IMR-90 (cell line): ENCODE data around the gene CHRNB4. TPM values are rescaled to one million over a fixed set of nuclear protein-coding genes. Genes with fewer than 3 reads are reported as not detected.

Experiments used
- ATAC-seq: fragments of 200-7000 bp; cut with Tn5 transposase; 2 replicates; pipeline ENCODE4 v1.9.1; 2020; ENCODE audit warnings: low read depth, mild to moderate bottlenecking, moderate library complexity
- BruUV-seq: library from RNA; stranded (reverse); fragments of 400-500 nt; replicated peaks from 2 replicates; lab custom pipeline; 2021; lab: Mats Ljungman, UMichigan
- CTCF ChIA-PET: fragments of 300-600 bp; formaldehyde crosslinking; extraction: SDS; loops from one replicate; lab custom pipeline; 2021; ENCODE audit warnings: antibody characterized with exemption; lab: Yijun Ruan, JAX
- POLR2A ChIA-PET: fragments of 300-600 bp; sonication (Branson Sonifier 250); formaldehyde crosslinking; loops from one replicate; lab custom pipeline; 2022; ENCODE audit warnings: antibody characterized with exemption; ENCODE audit not compliant: unreplicated experiment; lab: Charles Lee
- DNase-seq: peaks from one replicate; pipeline ENCODE4 v3.0.0; 2013
- H2AFZ ChIP-seq: replicated peaks from 2 replicates; pipeline ENCODE3; 2013; ENCODE audit warnings: low read length, mild to moderate bottlenecking; ENCODE audit not compliant: poor library complexity
- H2AK5ac ChIP-seq: 2 replicates; pipeline ENCODE4 v1.6.1; 2013; ENCODE audit warnings: low read depth, low read length, inconsistent platforms
- H2AK9ac ChIP-seq: replicated peaks from 2 replicates; pipeline ENCODE3; 2013; ENCODE audit warnings: mild to moderate bottlenecking, low read depth, low read length, moderate library complexity; ENCODE audit not compliant: poor library complexity
- H2BK120ac ChIP-seq: 2 replicates; pipeline ENCODE4 v1.6.1; 2013; ENCODE audit warnings: low read depth, low read length, inconsistent platforms
- H2BK15ac ChIP-seq: 3 replicates; pipeline ENCODE4 v1.6.1; 2013; ENCODE audit warnings: low read depth, low read length, inconsistent platforms
- H2BK20ac ChIP-seq: 2 replicates; pipeline ENCODE4 v1.6.1; 2013; ENCODE audit warnings: low read depth, mild to moderate bottlenecking, inconsistent platforms, low read length, moderate library complexity
- H2BK5ac ChIP-seq: 2 replicates; pipeline ENCODE4 v1.6.1; 2013; ENCODE audit warnings: mild to moderate bottlenecking, low read depth, low read length, inconsistent platforms; ENCODE audit not compliant: poor library complexity, severe bottlenecking
- H3K14ac ChIP-seq: replicated peaks from 2 replicates; pipeline ENCODE4 v1.6.1; 2013; ENCODE audit warnings: low read depth, low read length, inconsistent platforms
- H3K18ac ChIP-seq: 2 replicates; pipeline ENCODE4 v1.6.1; 2013; ENCODE audit warnings: low read depth, low read length, control low read depth
- H3K23ac ChIP-seq: 2 replicates; pipeline ENCODE4 v1.6.1; 2013; ENCODE audit warnings: low read depth, low read length, inconsistent platforms
- H3K27ac ChIP-seq: 2 replicates; pipeline ENCODE4 v1.5.1; 2013; ENCODE audit warnings: mild to moderate bottlenecking, control low read depth, low read length; ENCODE audit not compliant: insufficient read depth
- H3K27me3 ChIP-seq: 2 replicates; pipeline ENCODE4 v1.6.1; 2013; ENCODE audit warnings: low read length; ENCODE audit not compliant: control insufficient read depth, insufficient read depth
- H3K36me3 ChIP-seq: 2 replicates; pipeline ENCODE4 v1.6.1; 2013; ENCODE audit warnings: low read length, mixed read lengths; ENCODE audit not compliant: control insufficient read depth, insufficient read depth
- H3K4ac ChIP-seq: 2 replicates; pipeline ENCODE4 v1.6.1; 2013; ENCODE audit warnings: low read depth, low read length, inconsistent platforms
- H3K4me1 ChIP-seq: 2 replicates; pipeline ENCODE4 v1.6.1; 2013; ENCODE audit warnings: low read length, mixed read lengths; ENCODE audit not compliant: control insufficient read depth, insufficient read depth
- H3K4me2 ChIP-seq: 2 replicates; pipeline ENCODE4 v1.6.1; 2013; ENCODE audit warnings: low read depth, mild to moderate bottlenecking, control low read depth, low read length, moderate library complexity
- H3K4me3 ChIP-seq: 2 replicates; pipeline ENCODE4 v1.5.1; 2013; ENCODE audit warnings: low read depth, mild to moderate bottlenecking, control low read depth, low read length, moderate library complexity; ENCODE audit not compliant: insufficient read depth
- H3K56ac ChIP-seq: 2 replicates; pipeline ENCODE4 v1.6.1; 2013; ENCODE audit warnings: low read length, inconsistent platforms; ENCODE audit not compliant: insufficient read depth; ENCODE audit errors: extremely low read depth
- H3K79me1 ChIP-seq, 2 experiments: 2 replicates each; pipeline ENCODE4 v1.6.1; 2013; ENCODE audit warnings: low read length in 2 of 2, inconsistent platforms in 1 of 2, low read depth in 1 of 2
- H3K9ac ChIP-seq: 2 replicates; pipeline ENCODE4 v1.6.1; 2013; ENCODE audit warnings: low read depth, low read length, control low read depth
- H3K9me1 ChIP-seq: 2 replicates; pipeline ENCODE4 v1.6.1; 2013; ENCODE audit warnings: low read length, inconsistent platforms; ENCODE audit not compliant: insufficient read depth
- H3K9me3 ChIP-seq: 2 replicates; pipeline ENCODE4 v1.6.1; 2013; ENCODE audit warnings: low read length; ENCODE audit not compliant: control insufficient read depth, insufficient read depth
- H4K20me1 ChIP-seq: 2 replicates; pipeline ENCODE4 v1.6.1; 2013; ENCODE audit warnings: low read length, inconsistent platforms; ENCODE audit not compliant: insufficient read depth
- H4K5ac ChIP-seq: 2 replicates; pipeline ENCODE4 v1.6.1; 2013; ENCODE audit warnings: mild to moderate bottlenecking, low read depth, low read length, control low read depth
- H4K8ac ChIP-seq, 2 experiments: 2 replicates each; pipeline ENCODE4 v1.6.1; 2013; ENCODE audit warnings: low read depth in 2 of 2, low read length in 2 of 2, control low read depth in 1 of 2, inconsistent platforms in 1 of 2
- H4K91ac ChIP-seq: 2 replicates; pipeline ENCODE4 v1.6.1; 2013; ENCODE audit warnings: low read depth, low read length, inconsistent platforms; ENCODE audit not compliant: insufficient read depth
- BHLHE40 ChIP-seq: fragments of 150-350 bp; IDR thresholded peaks from 2 replicates; pipeline ENCODE4 v1.6.1; 2016; ENCODE audit warnings: mild to moderate bottlenecking, low read depth, low read length
- CEBPB ChIP-seq: IDR thresholded peaks from 2 replicates; pipeline ENCODE4 v1.6.1; 2012; ENCODE audit warnings: low read depth, low read length, improper control_type of control experiment
- CHD1 ChIP-seq: IDR thresholded peaks from 2 replicates; pipeline ENCODE4 v1.6.1; 2012; ENCODE audit warnings: low read depth, low read length, improper control_type of control experiment
- FOS ChIP-seq: fragments of 150-350 bp; IDR thresholded peaks from 2 replicates; pipeline ENCODE4 v1.6.1; 2016; ENCODE audit warnings: low read depth, low read length
- MAFK ChIP-seq: IDR thresholded peaks from 2 replicates; pipeline ENCODE4 v1.6.1; 2012; ENCODE audit warnings: low read depth, low read length, improper control_type of control experiment
- MAZ ChIP-seq: IDR thresholded peaks from 2 replicates; pipeline ENCODE4 v1.6.1; 2012; ENCODE audit warnings: low read depth, mild to moderate bottlenecking, low read length, improper control_type of control experiment, moderate library complexity, borderline replicate concordance
- MXI1 ChIP-seq: IDR thresholded peaks from 2 replicates; pipeline ENCODE4 v1.6.1; 2012; ENCODE audit warnings: low read depth, mild to moderate bottlenecking, low read length, moderate library complexity, borderline replicate concordance
- NFE2L2 ChIP-seq: fragments of 150-350 bp; IDR thresholded peaks from 2 replicates; pipeline ENCODE4 v1.6.1; 2016; ENCODE audit warnings: low read depth, mild to moderate bottlenecking, low read length
- POLR2A ChIP-seq: IDR thresholded peaks from 2 replicates; pipeline ENCODE4 v1.6.1; 2012; ENCODE audit warnings: mild to moderate bottlenecking, low read depth, low read length
- RAD21 ChIP-seq: IDR thresholded peaks from 2 replicates; pipeline ENCODE4 v1.6.1; 2012; ENCODE audit warnings: low read length, improper control_type of control experiment
- RCOR1 ChIP-seq: IDR thresholded peaks from 2 replicates; pipeline ENCODE4 v1.6.1; 2012; ENCODE audit warnings: mild to moderate bottlenecking, low read length, improper control_type of control experiment; ENCODE audit not compliant: insufficient replicate concordance
- RFX5 ChIP-seq: IDR thresholded peaks from 2 replicates; pipeline ENCODE4 v1.8.0; 2012; ENCODE audit warnings: low read depth, mild to moderate bottlenecking, low read length, moderate library complexity
- SMC3 ChIP-seq: fragments of 150-350 bp; IDR thresholded peaks from 2 replicates; pipeline ENCODE4 v1.6.1; 2016; ENCODE audit warnings: low read depth, mild to moderate bottlenecking, antibody characterized with exemption, low read length, moderate library complexity
- WGBS, 2 experiments: methylation state at CpG; one replicate each; pipeline versions ENCODE4 v1.1.5 to v1.1.7; 2013; ENCODE audit warnings: missing lambda C conversion rate in 2 of 2; ENCODE audit not compliant: insufficient read length in 1 of 2; ENCODE audit errors: extremely low coverage in 2 of 2; 5-methylcytosine and 5-hydroxymethylcytosine counted together
- dilution Hi-C: fragments of 300-500 bp; cut with HindIII; formaldehyde crosslinking; loops from one replicate; pipeline ENCODE4 v1.14.3; 2018; ENCODE audit warnings: low sequenced_read_pairs; ENCODE audit not compliant: unreplicated experiment
- in situ Hi-C: fragments of 300-500 bp; cut with MboI; formaldehyde crosslinking; loops from 3 replicates; pipeline ENCODE4 v1.14.3; 2019; ENCODE audit warnings: low sequenced_read_pairs, inconsistent platforms, mixed read lengths
- intact Hi-C: fragments of 100-400 bp; cut with micrococcal nuclease; formaldehyde crosslinking; loops from 2 replicates; pipeline ENCODE4 v1.10.0; 2022
- polyA plus RNA-seq, 3 experiments: library from polyadenylated mRNA; depleted of rRNA; stranded (reverse); fragments of >200 nt; gene quantifications; 2 replicates each; pipeline ENCODE4 v1.2.3, GENCODE V29; 2012; ENCODE audit warnings: low replicate concordance in 1 of 3
- total RNA-seq: library from RNA; depleted of rRNA; stranded (reverse); fragments of >200 nt; gene quantifications from 2 replicates; pipeline ENCODE4 v1.2.3, GENCODE V29; 2012
- TF ChIP-seq, protein P1 (sequence below): conservative IDR thresholded peaks from 2 replicates; pipeline ENCODE4 v1.5.1; 2012; ENCODE audit warnings: mild to moderate bottlenecking, low read depth, low read length, improper control_type of control experiment
- TF ChIP-seq, protein P2 (sequence below): fragments of 150-350 bp; IDR thresholded peaks from 2 replicates; pipeline ENCODE4 v1.6.1; 2017; ENCODE audit warnings: mild to moderate bottlenecking, antibody characterized with exemption, low read length, low read depth
- TF ChIP-seq, protein P3 (sequence below): fragments of 150-350 bp; IDR thresholded peaks from 2 replicates; pipeline ENCODE4 v1.6.1; 2016; ENCODE audit warnings: low read depth, mild to moderate bottlenecking, low read length, moderate library complexity, borderline replicate concordance

CHRNB4 gene
- total and polyA plus RNA-seq, 2 of the 4 experiments (the other 2 are of a cell fraction): not detected

DNA sequence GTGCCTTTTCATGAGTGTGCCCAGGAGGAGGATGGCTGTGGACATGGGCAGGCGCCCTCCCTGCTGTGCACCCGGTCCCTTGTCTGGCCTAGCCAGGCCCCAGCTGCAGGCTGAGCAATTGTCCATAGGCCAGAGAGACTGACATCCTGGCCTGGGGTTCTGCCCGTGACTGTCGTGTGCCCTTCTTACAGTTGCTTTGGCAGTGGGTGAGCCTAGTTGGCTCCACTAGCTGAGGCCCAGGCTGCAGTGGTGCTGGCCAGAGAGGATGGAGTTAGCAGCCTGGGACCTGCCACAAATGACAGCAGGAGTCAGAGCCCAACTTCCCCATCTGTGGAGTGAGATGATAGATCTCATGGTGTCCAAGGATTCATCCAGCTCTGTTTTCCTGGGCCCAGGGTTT lies 9.0 kb upstream of the CHRNB4 start:
- Histone ChIP-seq H3K4me2 (no peak overlapping the region), H3K27ac (no peak overlapping the region), H3K23ac (no peak overlapping the region), H4K20me1 (no peaks in the 10 kb centered on the region), H3K9me1 (no peaks in the 10 kb centered on the region), H2BK20ac (no peak overlapping the region), H2AK5ac (no peak overlapping the region), H3K4ac (no peak overlapping the region), H3K27me3 (peaks cover 40% of the 10 kb centered on the region), H3K36me3 (no peaks in the 10 kb centered on the region), H2AFZ (no peak overlapping the region), H2BK120ac (no peak overlapping the region), H3K56ac (no peak overlapping the region), H2AK9ac (no peak overlapping the region), H3K9me3 (no peaks in the 10 kb centered on the region), H4K8ac (no peak overlapping the region), H3K79me1 (no peaks in the 10 kb centered on the region), H3K9ac (no peak overlapping the region), H3K14ac (no peak overlapping the region), H4K5ac (no peak overlapping the region), H3K4me3 (no peak overlapping the region), H2BK5ac (no peak overlapping the region), H2BK15ac (no peak overlapping the region), H3K18ac (no peak overlapping the region), H3K4me1 (no peaks in the 10 kb centered on the region), H4K91ac (no peak overlapping the region)
- in situ Hi-C loops (no loop called here), dilution Hi-C loops (no loop called here), intact Hi-C loops (no loop called here)
- BruUV-seq: no TSS peak
- TF ChIP-seq POLR2A (no peak), CEBPB (no peak), FOS (no peak), SMC3 (no peak), MAFK (no peak), CHD1 (no peak), MAZ (no peak), RFX5 (no peak), MXI1 (no peak), BHLHE40 (no peak), RAD21 (no peak), RCOR1 (no peak), NFE2L2 (no peak)
- TF ChIP-seq, protein P1, sequence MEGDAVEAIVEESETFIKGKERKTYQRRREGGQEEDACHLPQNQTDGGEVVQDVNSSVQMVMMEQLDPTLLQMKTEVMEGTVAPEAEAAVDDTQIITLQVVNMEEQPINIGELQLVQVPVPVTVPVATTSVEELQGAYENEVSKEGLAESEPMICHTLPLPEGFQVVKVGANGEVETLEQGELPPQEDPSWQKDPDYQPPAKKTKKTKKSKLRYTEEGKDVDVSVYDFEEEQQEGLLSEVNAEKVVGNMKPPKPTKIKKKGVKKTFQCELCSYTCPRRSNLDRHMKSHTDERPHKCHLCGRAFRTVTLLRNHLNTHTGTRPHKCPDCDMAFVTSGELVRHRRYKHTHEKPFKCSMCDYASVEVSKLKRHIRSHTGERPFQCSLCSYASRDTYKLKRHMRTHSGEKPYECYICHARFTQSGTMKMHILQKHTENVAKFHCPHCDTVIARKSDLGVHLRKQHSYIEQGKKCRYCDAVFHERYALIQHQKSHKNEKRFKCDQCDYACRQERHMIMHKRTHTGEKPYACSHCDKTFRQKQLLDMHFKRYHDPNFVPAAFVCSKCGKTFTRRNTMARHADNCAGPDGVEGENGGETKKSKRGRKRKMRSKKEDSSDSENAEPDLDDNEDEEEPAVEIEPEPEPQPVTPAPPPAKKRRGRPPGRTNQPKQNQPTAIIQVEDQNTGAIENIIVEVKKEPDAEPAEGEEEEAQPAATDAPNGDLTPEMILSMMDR: no peak
- TF ChIP-seq, protein P2, sequence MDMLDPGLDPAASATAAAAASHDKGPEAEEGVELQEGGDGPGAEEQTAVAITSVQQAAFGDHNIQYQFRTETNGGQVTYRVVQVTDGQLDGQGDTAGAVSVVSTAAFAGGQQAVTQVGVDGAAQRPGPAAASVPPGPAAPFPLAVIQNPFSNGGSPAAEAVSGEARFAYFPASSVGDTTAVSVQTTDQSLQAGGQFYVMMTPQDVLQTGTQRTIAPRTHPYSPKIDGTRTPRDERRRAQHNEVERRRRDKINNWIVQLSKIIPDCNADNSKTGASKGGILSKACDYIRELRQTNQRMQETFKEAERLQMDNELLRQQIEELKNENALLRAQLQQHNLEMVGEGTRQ: no peak
- TF ChIP-seq, protein P3, sequence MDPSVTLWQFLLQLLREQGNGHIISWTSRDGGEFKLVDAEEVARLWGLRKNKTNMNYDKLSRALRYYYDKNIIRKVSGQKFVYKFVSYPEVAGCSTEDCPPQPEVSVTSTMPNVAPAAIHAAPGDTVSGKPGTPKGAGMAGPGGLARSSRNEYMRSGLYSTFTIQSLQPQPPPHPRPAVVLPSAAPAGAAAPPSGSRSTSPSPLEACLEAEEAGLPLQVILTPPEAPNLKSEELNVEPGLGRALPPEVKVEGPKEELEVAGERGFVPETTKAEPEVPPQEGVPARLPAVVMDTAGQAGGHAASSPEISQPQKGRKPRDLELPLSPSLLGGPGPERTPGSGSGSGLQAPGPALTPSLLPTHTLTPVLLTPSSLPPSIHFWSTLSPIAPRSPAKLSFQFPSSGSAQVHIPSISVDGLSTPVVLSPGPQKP: no peak
- WGBS, 2 experiments: no CpG with 5 or more reads among the region's 4 CpGs
- DNase-seq (no peak), ATAC-seq (no peak)
- POLR2A ChIA-PET: no interaction called here
- CTCF ChIA-PET: no interaction called here
